DOHH2 (cell line): ENCODE results near the gene DYNLRB2.

Source experiments
- H3F3A ChIP-seq: fragments of 200-600 bp; sonication (generic), shearing (Covaris generic); 2 replicates; pipeline ENCODE4 v1.6.0; 2016; ENCODE audit warnings: antibody characterized with exemption, mild to moderate bottlenecking; ENCODE audit not compliant: control insufficient read depth, insufficient read depth
- H3K27ac ChIP-seq: fragments of 200-600 bp; sonication (generic); 2 replicates; pipeline ENCODE4 v1.5.1; 2014; ENCODE audit warnings: low read depth, mild to moderate bottlenecking, low read length, moderate library complexity
- H3K27me3 ChIP-seq: fragments of 200-600 bp; sonication (generic); 2 replicates; pipeline ENCODE4 v1.6.1; 2014; ENCODE audit warnings: mild to moderate bottlenecking, low read length, mixed read lengths; ENCODE audit not compliant: control insufficient read depth
- H3K36me3 ChIP-seq: fragments of 200-600 bp; sonication (generic); 2 replicates; pipeline ENCODE4 v1.6.1; 2014; ENCODE audit warnings: mild to moderate bottlenecking, low read length, moderate library complexity, mixed read lengths; ENCODE audit not compliant: control insufficient read depth
- H3K4me1 ChIP-seq: fragments of 200-600 bp; sonication (generic); 2 replicates; pipeline ENCODE4 v1.6.1; 2014; ENCODE audit warnings: mild to moderate bottlenecking, low read length, mixed read lengths; ENCODE audit not compliant: control insufficient read depth
- H3K4me2 ChIP-seq: fragments of 200-600 bp; sonication (generic); 2 replicates; pipeline ENCODE4 v1.6.0; 2014; ENCODE audit warnings: mild to moderate bottlenecking, low read length, moderate library complexity
- H3K4me3 ChIP-seq: fragments of 200-600 bp; sonication (generic); 2 replicates; pipeline ENCODE4 v1.5.1; 2014; ENCODE audit warnings: mild to moderate bottlenecking, low read length, mixed read lengths
- H3K79me2 ChIP-seq: fragments of 200-600 bp; sonication (generic); 2 replicates; pipeline ENCODE4 v1.6.1; 2014; ENCODE audit warnings: mild to moderate bottlenecking, low read length, mixed read lengths; ENCODE audit not compliant: control insufficient read depth
- H3K9me2 ChIP-seq: fragments of 200-600 bp; sonication (generic); replicated peaks from 2 replicates; pipeline ENCODE4 v1.6.1; 2014; ENCODE audit warnings: mild to moderate bottlenecking, low read length, mixed read lengths; ENCODE audit not compliant: control insufficient read depth
- H3K9me3 ChIP-seq: fragments of 200-600 bp; sonication (generic); 2 replicates; pipeline ENCODE4 v1.6.1; 2014; ENCODE audit warnings: antibody characterized with exemption, low read length, mixed read lengths; ENCODE audit not compliant: control insufficient read depth, insufficient read depth
- H4K20me1 ChIP-seq: fragments of 200-600 bp; sonication (generic); 2 replicates; pipeline ENCODE4 v1.6.0; 2014; ENCODE audit warnings: low read depth, mild to moderate bottlenecking, antibody characterized with exemption, low read length, moderate library complexity; ENCODE audit not compliant: control insufficient read depth, insufficient read depth
- EZH2phosphoT487 ChIP-seq: fragments of 200-600 bp; sonication (generic); IDR thresholded peaks from 2 replicates; pipeline ENCODE4 v1.6.1; 2017; ENCODE audit warnings: borderline replicate concordance, mild to moderate bottlenecking, antibody characterized with exemption, low read length, moderate library complexity, mixed read lengths
- TF ChIP-seq, protein P1 (sequence below): fragments of 200-600 bp; sonication (generic); IDR thresholded peaks from one replicate; pipeline ENCODE4 v1.5.1; 2014; ENCODE audit warnings: antibody characterized with exemption, mild to moderate bottlenecking, low read depth, low read length; ENCODE audit not compliant: poor library complexity, severe bottlenecking

DYNLRB2 gene

DNA sequence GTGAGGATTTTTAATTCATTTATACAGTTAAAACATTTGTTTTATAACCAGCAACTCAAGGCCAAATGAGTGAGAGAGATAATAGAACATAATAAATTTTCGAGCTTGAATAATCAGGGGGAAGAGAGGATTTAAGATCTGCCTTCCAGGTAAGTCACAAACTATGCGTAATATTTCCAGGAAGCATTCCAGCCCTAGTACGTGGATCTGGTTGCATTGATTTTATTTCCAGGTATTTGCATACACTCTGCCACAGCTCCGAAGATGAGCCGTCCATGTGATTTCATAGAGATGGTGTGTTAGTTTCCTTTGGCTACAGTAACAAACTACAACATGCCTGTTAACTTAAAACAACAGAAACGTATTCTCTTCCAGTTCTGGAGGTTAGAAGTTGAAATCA is 3.5 kb downstream of the DYNLRB2 start:
- no peak overlapping the region for H3K4me3 ChIP-seq
- peaks cover 12% of the 10 kb centered on the region for H3K4me1 ChIP-seq
- H3K9me3 ChIP-seq, result peaks cover 6% of the 10 kb centered on the region; the same call in 1 of the 2 replicates
- H3F3A ChIP-seq, result no peaks in the 10 kb centered on the region
- no peaks in the 10 kb centered on the region for H3K9me2 ChIP-seq
- no peak for TF ChIP-seq EZH2phosphoT487
- TF ChIP-seq, protein P1, sequence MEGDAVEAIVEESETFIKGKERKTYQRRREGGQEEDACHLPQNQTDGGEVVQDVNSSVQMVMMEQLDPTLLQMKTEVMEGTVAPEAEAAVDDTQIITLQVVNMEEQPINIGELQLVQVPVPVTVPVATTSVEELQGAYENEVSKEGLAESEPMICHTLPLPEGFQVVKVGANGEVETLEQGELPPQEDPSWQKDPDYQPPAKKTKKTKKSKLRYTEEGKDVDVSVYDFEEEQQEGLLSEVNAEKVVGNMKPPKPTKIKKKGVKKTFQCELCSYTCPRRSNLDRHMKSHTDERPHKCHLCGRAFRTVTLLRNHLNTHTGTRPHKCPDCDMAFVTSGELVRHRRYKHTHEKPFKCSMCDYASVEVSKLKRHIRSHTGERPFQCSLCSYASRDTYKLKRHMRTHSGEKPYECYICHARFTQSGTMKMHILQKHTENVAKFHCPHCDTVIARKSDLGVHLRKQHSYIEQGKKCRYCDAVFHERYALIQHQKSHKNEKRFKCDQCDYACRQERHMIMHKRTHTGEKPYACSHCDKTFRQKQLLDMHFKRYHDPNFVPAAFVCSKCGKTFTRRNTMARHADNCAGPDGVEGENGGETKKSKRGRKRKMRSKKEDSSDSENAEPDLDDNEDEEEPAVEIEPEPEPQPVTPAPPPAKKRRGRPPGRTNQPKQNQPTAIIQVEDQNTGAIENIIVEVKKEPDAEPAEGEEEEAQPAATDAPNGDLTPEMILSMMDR, result no peak
- H3K36me3 ChIP-seq, result no peaks in the 10 kb centered on the region
- H3K79me2 ChIP-seq, result no peaks in the 10 kb centered on the region
- H3K27ac ChIP-seq, result no peak overlapping the region
- peaks cover 11% of the 10 kb centered on the region; the same call in 1 of the 2 replicates for H3K27me3 ChIP-seq
- H3K4me2 ChIP-seq, result no peak overlapping the region
- H4K20me1 ChIP-seq, result no peaks in the 10 kb centered on the region

DNA sequence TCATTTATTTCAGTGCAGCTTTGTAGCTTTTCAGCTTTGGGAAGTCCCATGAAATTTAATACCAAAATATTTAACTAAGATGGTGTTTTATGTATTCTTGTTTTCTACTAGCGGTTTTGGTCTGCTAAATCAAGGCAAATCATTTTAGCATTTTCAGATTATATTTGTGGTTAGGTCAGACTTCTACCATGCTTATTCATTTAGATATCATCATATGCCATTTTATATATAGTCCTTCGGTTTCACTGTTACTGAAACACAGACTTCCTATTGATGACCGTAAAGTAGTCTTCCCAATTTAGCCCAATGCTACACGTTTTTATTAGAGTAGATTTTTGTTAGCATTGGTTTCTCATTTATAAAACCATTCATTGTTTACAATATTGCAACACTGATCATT is 5.5 kb downstream of the DYNLRB2 start:
- no peaks in the 10 kb centered on the region for H3K9me3 ChIP-seq
- peaks cover under 1% of the 10 kb centered on the region; the same call in 1 of the 2 replicates for H3K4me1 ChIP-seq
- H3K4me2 ChIP-seq, result no peak overlapping the region
- H3F3A ChIP-seq, result no peaks in the 10 kb centered on the region
- no peak overlapping the region for H3K27ac ChIP-seq
- H3K4me3 ChIP-seq, result no peak overlapping the region
- H3K36me3 ChIP-seq, result no peaks in the 10 kb centered on the region
- H3K79me2 ChIP-seq, result no peaks in the 10 kb centered on the region
- peaks cover 11% of the 10 kb centered on the region; the same call in 1 of the 2 replicates for H3K27me3 ChIP-seq
- no peaks in the 10 kb centered on the region for H4K20me1 ChIP-seq
- TF ChIP-seq, protein P1, result no peak
- TF ChIP-seq EZH2phosphoT487, result no peak
- no peaks in the 10 kb centered on the region for H3K9me2 ChIP-seq

DNA sequence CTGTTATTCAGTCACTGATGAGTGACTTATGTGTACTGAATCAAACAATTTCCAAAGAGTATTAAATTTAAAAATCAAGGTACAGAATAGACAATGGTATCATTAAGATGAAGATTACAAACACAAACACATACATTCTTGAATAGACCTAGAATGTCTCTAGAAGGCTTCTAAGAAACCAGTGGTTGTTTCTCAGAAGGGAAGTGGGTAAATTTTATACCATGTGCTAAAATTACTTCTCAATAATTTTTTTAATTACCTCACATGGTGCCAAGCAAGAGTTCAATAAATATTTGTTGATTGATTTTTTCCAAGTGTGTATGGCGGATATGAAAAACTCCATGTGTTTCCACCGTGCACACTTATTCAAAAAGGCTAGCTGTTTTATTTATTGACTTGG is 6.4 kb downstream of the DYNLRB2 start:
- Histone ChIP-seq H4K20me1 (no peaks in the 10 kb centered on the region), H3F3A (no peaks in the 10 kb centered on the region), H3K27ac (no peak overlapping the region), H3K4me1 (no peaks in the 10 kb centered on the region), H3K9me3 (no peaks in the 10 kb centered on the region), H3K27me3 (peaks cover 11% of the 10 kb centered on the region; the same call in 1 of the 2 replicates), H3K4me2 (no peak overlapping the region), H3K36me3 (no peaks in the 10 kb centered on the region), H3K4me3 (no peak overlapping the region), H3K9me2 (no peaks in the 10 kb centered on the region), H3K79me2 (no peaks in the 10 kb centered on the region)
- no peak for TF ChIP-seq EZH2phosphoT487

DNA sequence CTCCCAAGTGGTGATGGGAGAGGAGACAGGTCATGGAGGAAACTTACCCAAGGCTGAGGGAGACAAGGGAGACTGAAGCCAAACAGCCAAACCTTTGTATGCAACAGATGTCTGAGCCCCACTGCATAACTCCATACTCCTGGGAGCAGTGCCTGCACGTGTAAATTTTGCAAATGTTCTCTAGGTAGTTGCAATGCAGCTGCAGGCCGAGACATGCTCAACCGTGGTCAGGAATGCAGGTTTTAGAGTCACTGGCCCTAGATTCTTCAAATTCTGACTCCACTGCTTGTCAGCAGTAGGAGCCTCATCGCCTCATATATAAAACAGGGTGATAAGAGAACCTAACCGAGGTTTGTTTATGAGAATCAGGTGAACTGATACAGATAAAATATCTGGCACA is 11.5 kb downstream of the DYNLRB2 start:
- H4K20me1 ChIP-seq, result no peaks in the 10 kb centered on the region
- H3K27me3 ChIP-seq, result no peaks in the 10 kb centered on the region; the same call in 1 of the 2 replicates
- H3K9me3 ChIP-seq, result no peaks in the 10 kb centered on the region
- no peak overlapping the region for H3K27ac ChIP-seq
- H3K4me2 ChIP-seq, result no peak overlapping the region
- H3K4me1 ChIP-seq, result no peaks in the 10 kb centered on the region
- no peaks in the 10 kb centered on the region for H3K36me3 ChIP-seq
- H3F3A ChIP-seq, result no peaks in the 10 kb centered on the region
- TF ChIP-seq EZH2phosphoT487, result no peak
- TF ChIP-seq, protein P1, result no peak
- H3K4me3 ChIP-seq, result no peak overlapping the region
- no peaks in the 10 kb centered on the region for H3K79me2 ChIP-seq
- no peaks in the 10 kb centered on the region for H3K9me2 ChIP-seq
